OCI-LY1 (cell line): ENCODE data around the gene IFRD2.
"Not testable (repeated sequence)": the region's sequence is repeated elsewhere in the genome, so short reads cannot be mapped to it uniquely, and the experiment has no call there.

Source experiments
- H2AFZ ChIP-seq: fragments of 200-600 bp; sonication (generic), shearing (Covaris generic); 2 replicates; pipeline ENCODE4 v1.6.0; 2014; ENCODE audit warnings: antibody characterized with exemption, mild to moderate bottlenecking, low read length
- H3F3A ChIP-seq: fragments of 200-600 bp; sonication (generic), shearing (Covaris generic); 2 replicates; pipeline ENCODE4 v1.6.0; 2014; ENCODE audit warnings: mild to moderate bottlenecking, antibody characterized with exemption, low read length, moderate library complexity; ENCODE audit not compliant: insufficient read depth
- H3K27ac ChIP-seq: fragments of 200-600 bp; sonication (generic); 2 replicates; pipeline ENCODE4 v1.5.1; 2014; ENCODE audit warnings: low read length, mixed run types, mild to moderate bottlenecking, low read depth; ENCODE audit not compliant: poor library complexity, severe bottlenecking
- H3K27me3 ChIP-seq: fragments of 200-600 bp; sonication (generic); 2 replicates; pipeline ENCODE4 v1.6.0; 2014; ENCODE audit warnings: antibody characterized with exemption, mild to moderate bottlenecking, low read length, moderate library complexity; ENCODE audit not compliant: insufficient read depth
- H3K36me3 ChIP-seq: fragments of 200-600 bp; sonication (generic); 2 replicates; pipeline ENCODE4 v1.6.1; 2014; ENCODE audit warnings: mild to moderate bottlenecking, antibody characterized with exemption, low read length, moderate library complexity, mixed read lengths; ENCODE audit not compliant: insufficient read depth
- H3K4me1 ChIP-seq: fragments of 200-600 bp; sonication (generic); 2 replicates; pipeline ENCODE4 v1.5.1; 2014; ENCODE audit warnings: mild to moderate bottlenecking, low read length, moderate library complexity; ENCODE audit not compliant: insufficient read depth, severe bottlenecking
- H3K4me2 ChIP-seq: fragments of 200-600 bp; sonication (generic), shearing (Covaris generic); 2 replicates; pipeline ENCODE4 v1.6.1; 2014; ENCODE audit warnings: low read length
- H3K4me3 ChIP-seq: fragments of 200-600 bp; sonication (generic); 2 replicates; pipeline ENCODE4 v1.5.1; 2014; ENCODE audit warnings: low read length, low read depth, mild to moderate bottlenecking, mixed read lengths; ENCODE audit not compliant: poor library complexity, severe bottlenecking
- H3K79me2 ChIP-seq: fragments of 200-600 bp; shearing (Covaris generic); 2 replicates; pipeline ENCODE4 v1.6.1; 2016; ENCODE audit warnings: mixed run types, low read length, mixed read lengths; ENCODE audit not compliant: insufficient read depth
- H3K9ac ChIP-seq: fragments of 200-600 bp; sonication (generic), shearing (Covaris generic); 2 replicates; pipeline ENCODE4 v1.6.1; 2014; ENCODE audit warnings: mild to moderate bottlenecking, low read length, mixed read lengths
- H3K9me2 ChIP-seq: fragments of 200-600 bp; sonication (generic), shearing (Covaris generic); 2 replicates; pipeline ENCODE4 v1.6.1; 2014; ENCODE audit warnings: low read depth, mild to moderate bottlenecking, low read length, mixed read lengths
- H3K9me3 ChIP-seq: fragments of 200-600 bp; shearing (Covaris generic); 2 replicates; pipeline ENCODE4 v1.6.1; 2014; ENCODE audit warnings: low read length, mixed read lengths
- H4K20me1 ChIP-seq: fragments of 200-600 bp; sonication (generic), shearing (Covaris generic); 2 replicates; pipeline ENCODE4 v1.6.0; 2016; ENCODE audit warnings: mild to moderate bottlenecking, low read length; ENCODE audit not compliant: insufficient read depth
- EZH2 ChIP-seq: fragments of 200-600 bp; sonication (generic), shearing (Covaris generic); IDR thresholded peaks from 2 replicates; pipeline ENCODE4 v1.8.0; 2017; ENCODE audit warnings: borderline replicate concordance, mixed run types, mild to moderate bottlenecking, antibody characterized with exemption, low read length, moderate library complexity, mixed read lengths
- TF ChIP-seq, protein P1 (sequence below): fragments of 200-600 bp; sonication (generic), shearing (Covaris generic); IDR thresholded peaks from 2 replicates; pipeline ENCODE4 v1.5.1; 2017; ENCODE audit warnings: mild to moderate bottlenecking, antibody characterized with exemption, low read length, moderate library complexity, mixed read lengths

The IFRD2 gene

DNA sequence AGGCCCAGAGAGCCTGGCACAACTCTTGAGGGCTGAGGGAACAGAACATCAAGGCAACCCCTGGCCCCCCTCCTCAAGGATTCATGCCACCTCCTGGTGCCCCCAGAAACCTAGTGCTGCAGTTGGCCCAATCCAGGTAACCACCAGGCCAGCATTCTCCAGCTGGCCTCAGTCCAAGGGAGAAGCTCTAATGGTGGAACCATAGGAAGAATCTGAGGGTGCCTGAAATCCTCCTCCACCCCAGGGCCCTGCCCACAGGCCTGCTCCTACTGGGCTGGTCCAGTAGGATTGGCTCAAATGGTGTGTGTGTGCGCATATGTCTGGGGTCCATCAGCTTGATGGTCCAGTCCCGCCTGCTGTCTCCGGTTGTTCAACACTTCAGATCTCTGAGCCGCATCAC is 22.6 kb upstream of the IFRD2 start:
- Histone ChIP-seq H3K4me3 (no peak overlapping the region), H3K27me3 (no peaks in the 10 kb centered on the region), H3K9me3 (peaks cover 2% of the 10 kb centered on the region; the same call in 1 of the 2 replicates), H3K9ac (no peak overlapping the region), H3K4me2 (no peak overlapping the region), H3K36me3 (peaks cover 2% of the 10 kb centered on the region; the same call in 1 of the 2 replicates), H3K79me2 (no peaks in the 10 kb centered on the region), H2AFZ (no peak overlapping the region), H4K20me1 (no peaks in the 10 kb centered on the region), H3F3A (no peaks in the 10 kb centered on the region), H3K4me1 (peaks cover 32% of the 10 kb centered on the region), H3K27ac (no peak overlapping the region), H3K9me2 (no peaks in the 10 kb centered on the region)
- no peak for TF ChIP-seq EZH2
- TF ChIP-seq, protein P1, sequence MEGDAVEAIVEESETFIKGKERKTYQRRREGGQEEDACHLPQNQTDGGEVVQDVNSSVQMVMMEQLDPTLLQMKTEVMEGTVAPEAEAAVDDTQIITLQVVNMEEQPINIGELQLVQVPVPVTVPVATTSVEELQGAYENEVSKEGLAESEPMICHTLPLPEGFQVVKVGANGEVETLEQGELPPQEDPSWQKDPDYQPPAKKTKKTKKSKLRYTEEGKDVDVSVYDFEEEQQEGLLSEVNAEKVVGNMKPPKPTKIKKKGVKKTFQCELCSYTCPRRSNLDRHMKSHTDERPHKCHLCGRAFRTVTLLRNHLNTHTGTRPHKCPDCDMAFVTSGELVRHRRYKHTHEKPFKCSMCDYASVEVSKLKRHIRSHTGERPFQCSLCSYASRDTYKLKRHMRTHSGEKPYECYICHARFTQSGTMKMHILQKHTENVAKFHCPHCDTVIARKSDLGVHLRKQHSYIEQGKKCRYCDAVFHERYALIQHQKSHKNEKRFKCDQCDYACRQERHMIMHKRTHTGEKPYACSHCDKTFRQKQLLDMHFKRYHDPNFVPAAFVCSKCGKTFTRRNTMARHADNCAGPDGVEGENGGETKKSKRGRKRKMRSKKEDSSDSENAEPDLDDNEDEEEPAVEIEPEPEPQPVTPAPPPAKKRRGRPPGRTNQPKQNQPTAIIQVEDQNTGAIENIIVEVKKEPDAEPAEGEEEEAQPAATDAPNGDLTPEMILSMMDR, result no peak

DNA sequence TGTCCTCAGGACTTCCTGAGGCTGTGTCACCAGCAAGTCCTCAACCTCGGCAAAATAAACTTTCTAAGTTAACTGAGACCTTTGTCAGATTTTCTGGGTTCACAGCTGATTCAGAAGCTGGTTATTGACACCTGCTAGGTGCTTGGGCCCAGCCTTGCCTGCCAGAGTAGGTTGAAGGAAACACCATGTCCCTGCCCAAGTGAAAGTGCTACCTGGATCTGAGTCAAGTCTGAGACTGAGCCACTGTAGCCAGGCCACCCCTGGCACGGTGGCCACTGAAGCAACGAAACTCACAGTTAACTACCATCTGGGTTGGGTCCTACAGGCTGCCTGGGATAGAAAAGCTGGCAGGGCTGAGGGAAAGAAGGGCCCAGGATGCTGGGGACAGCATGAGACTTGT is 22.1 kb upstream of the IFRD2 start:
- TF ChIP-seq EZH2, result no peak
- TF ChIP-seq, protein P1, result no peak
- Histone ChIP-seq H3K4me3 (no peak overlapping the region), H2AFZ (no peak overlapping the region), H4K20me1 (no peaks in the 10 kb centered on the region), H3K4me2 (no peak overlapping the region), H3K9me2 (no peaks in the 10 kb centered on the region), H3K36me3 (peaks cover 6% of the 10 kb centered on the region), H3K79me2 (no peaks in the 10 kb centered on the region), H3K27me3 (no peaks in the 10 kb centered on the region), H3K9ac (no peak overlapping the region), H3K27ac (no peak overlapping the region), H3K9me3 (peaks cover 6% of the 10 kb centered on the region; the same call in 1 of the 2 replicates), H3K4me1 (peaks cover 32% of the 10 kb centered on the region), H3F3A (no peaks in the 10 kb centered on the region)

DNA sequence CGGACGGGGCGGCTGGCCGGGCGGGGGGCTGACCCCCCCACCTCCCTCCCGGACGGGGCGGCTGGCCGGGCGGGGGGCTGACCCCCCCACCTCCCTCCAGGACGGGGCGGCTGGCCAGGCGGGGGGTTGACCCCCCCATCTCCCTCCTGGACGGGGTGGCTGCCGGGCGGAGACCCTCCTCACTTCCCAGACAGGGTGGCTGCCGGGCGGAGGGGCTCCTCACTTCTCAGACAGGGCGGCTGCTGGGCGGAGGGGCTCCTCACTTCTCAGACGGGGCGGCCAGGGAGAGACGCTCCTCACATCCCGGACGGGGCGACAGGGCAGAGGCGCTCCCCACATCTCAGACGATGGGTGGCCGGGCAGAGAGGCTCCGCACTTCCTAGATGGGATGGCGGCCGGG is 19.8 kb upstream of the IFRD2 start:
- not testable (repeated sequence) for H3K4me3 ChIP-seq, H3K36me3 ChIP-seq, H3K9me3 ChIP-seq, H3K9ac ChIP-seq, H3K4me2 ChIP-seq, H3F3A ChIP-seq, H3K27me3 ChIP-seq, H3K27ac ChIP-seq, H2AFZ ChIP-seq, H4K20me1 ChIP-seq, H3K4me1 ChIP-seq, H3K79me2 ChIP-seq, H3K9me2 ChIP-seq

DNA sequence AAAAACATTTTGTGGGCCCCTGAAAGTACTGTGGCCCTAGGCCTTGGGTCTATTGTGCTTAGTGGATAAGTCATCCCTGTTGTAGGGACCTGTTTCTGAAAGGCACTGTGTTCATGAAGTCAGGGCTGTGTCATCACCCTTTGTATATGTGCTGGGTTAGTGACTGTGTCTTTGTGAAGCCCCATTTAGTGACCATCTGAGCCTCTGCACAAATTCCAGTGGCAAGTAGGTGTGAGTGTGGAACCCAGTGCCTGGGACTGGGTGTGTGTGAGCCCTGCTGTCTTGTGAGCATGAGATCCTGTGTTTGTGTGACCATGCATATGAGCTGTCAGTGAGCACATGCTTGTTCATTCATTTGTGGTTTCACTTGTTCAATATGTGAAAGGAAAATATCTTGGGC is 12.4 kb upstream of the IFRD2 start:
- H3K4me2 ChIP-seq, result no peak overlapping the region

More for the DNA sequence above, 12.4 kb upstream of the IFRD2 start:
- Histone ChIP-seq H3K9ac (no peak overlapping the region), H3K4me3 (no peak overlapping the region), H3K9me2 (no peaks in the 10 kb centered on the region), H3K27ac (no peak overlapping the region), H3F3A (no peaks in the 10 kb centered on the region), H2AFZ (no peak overlapping the region), H3K4me1 (peaks cover 12% of the 10 kb centered on the region), H3K36me3 (peaks cover 5% of the 10 kb centered on the region), H3K79me2 (no peaks in the 10 kb centered on the region), H3K9me3 (0 out of 2 replicates have a peak, but pooled peaks cover 2% of the 10 kb centered on the region), H4K20me1 (no peaks in the 10 kb centered on the region), H3K27me3 (no peaks in the 10 kb centered on the region)
- TF ChIP-seq, protein P1, result no peak
- TF ChIP-seq EZH2, result no peak
